H1 (cell line): Measurements from ENCODE around the gene KLK1.

ENCODE experiments used
- ATF3 ChIP-seq: IDR thresholded peaks from 2 replicates; pipeline ENCODE4 v1.6.1; 2011; ENCODE audit warnings: low read depth, mild to moderate bottlenecking, low read length; ENCODE audit not compliant: insufficient read depth
- CBX5 ChIP-seq: fragments of 300-800, 300-1000 bp; sonication (generic); IDR thresholded peaks from 2 replicates; pipeline ENCODE4 v1.7.1; 2016; ENCODE audit warnings: antibody characterized with exemption, low read length, low read depth
- CTCF ChIP-seq, 3 experiments: IDR thresholded peaks; 1 replicate in 2 of 3; 2 replicates in 1 of 3; pipeline versions ENCODE4 v1.5.1 to v1.6.1; 2011; ENCODE audit warnings: low read length in 3 of 3, mild to moderate bottlenecking in 3 of 3, inconsistent platforms in 2 of 3, low read depth in 1 of 3, moderate library complexity in 1 of 3; ENCODE audit not compliant: insufficient read depth in 1 of 3; ENCODE audit errors: control extremely low read depth in 1 of 3
- EZH2 ChIP-seq: fragments of 200-600 bp; sonication (generic); IDR thresholded peaks from 2 replicates; pipeline ENCODE4 v1.7.1; 2012; ENCODE audit warnings: low read depth, mild to moderate bottlenecking, moderate library complexity, low read length, inconsistent platforms; ENCODE audit not compliant: severe bottlenecking
- JUND ChIP-seq: IDR thresholded peaks from 2 replicates; pipeline ENCODE4 v1.6.1; 2011; ENCODE audit warnings: mild to moderate bottlenecking, improper control_type of control experiment, low read length
- POLR2A ChIP-seq, 2 experiments: IDR thresholded peaks; 1 replicate in 1 of 2; 2 replicates in 1 of 2; pipeline ENCODE4 v1.6.1; 2011; ENCODE audit warnings: low read depth in 2 of 2, low read length in 2 of 2, mild to moderate bottlenecking in 2 of 2; ENCODE audit errors: control extremely low read depth in 1 of 2
- POLR2AphosphoS5 ChIP-seq: IDR thresholded peaks from 2 replicates; pipeline ENCODE4 v1.6.1; 2011; ENCODE audit warnings: low read depth, low read length
- TAF1 ChIP-seq: IDR thresholded peaks from 2 replicates; pipeline ENCODE4 v1.6.1; 2011; ENCODE audit warnings: mild to moderate bottlenecking, low read depth, low read length
- TCF12 ChIP-seq: IDR thresholded peaks from 2 replicates; pipeline ENCODE4 v1.6.1; 2011; ENCODE audit warnings: low read depth, mild to moderate bottlenecking, low read length
- YY1 ChIP-seq: IDR thresholded peaks from 2 replicates; pipeline ENCODE4 v1.6.1; 2011; ENCODE audit warnings: low read depth, mild to moderate bottlenecking, low read length

GRCh38 chr19:50873056-50873455, 49.5 kb upstream of the KLK1 start, which contains the start of gene KLK2:
- TF ChIP-seq YY1 (no peak), CTCF (IDR thresholded peaks at IDR 0.05; ENCODE audit: control extremely low read depth in 1 of 3, insufficient read depth in 1 of 3, low read depth in 1 of 3, low read length in 3 of 3) (no peak), ATF3 (no peak), POLR2A (IDR thresholded peaks at IDR 0.05; ENCODE audit: control extremely low read depth in 1 of 2, low read depth in 2 of 2, low read length in 2 of 2) (no peak), POLR2AphosphoS5 (no peak), JUND (no peak), CBX5 (no peak), TCF12 (no peak), TAF1 (no peak), EZH2 (no peak)
